Measurements from ENCODE around the gene SLIT1.

SLIT1 gene

GRCh38 chr10:97139651-97140048 lies 46.1 kb downstream of the SLIT1 start:
- Histone ChIP-seq H3K4me1 (ENCODE audit: insufficient read depth, low read length) (peaks cover 70% of the 10 kb centered on the region), H2AFZ (ENCODE audit: low read depth, low read length) (no peak overlapping the region), H3K36me3 (ENCODE audit: insufficient read depth, low read length) (peaks cover 8% of the 10 kb centered on the region), H3K9me3 (ENCODE audit: low read length) (no peaks in the 10 kb centered on the region), H3K27me3 (ENCODE audit: insufficient read depth, low read length) (no peaks in the 10 kb centered on the region), H3K4me3 (ENCODE audit: low read length) (no peak overlapping the region)

GRCh38 chr10:97138846-97139245 lies 46.9 kb downstream of the SLIT1 start:
- Histone ChIP-seq H3K4me3 (ENCODE audit: low read length) (no peak overlapping the region), H3K27me3 (ENCODE audit: insufficient read depth, low read length) (no peaks in the 10 kb centered on the region), H3K4me1 (ENCODE audit: insufficient read depth, low read length) (peaks cover 78% of the 10 kb centered on the region), H2AFZ (ENCODE audit: low read depth, low read length) (no peak overlapping the region), H3K9me3 (ENCODE audit: low read length) (no peaks in the 10 kb centered on the region), H3K36me3 (ENCODE audit: insufficient read depth, low read length) (peaks cover 6% of the 10 kb centered on the region)

DNA sequence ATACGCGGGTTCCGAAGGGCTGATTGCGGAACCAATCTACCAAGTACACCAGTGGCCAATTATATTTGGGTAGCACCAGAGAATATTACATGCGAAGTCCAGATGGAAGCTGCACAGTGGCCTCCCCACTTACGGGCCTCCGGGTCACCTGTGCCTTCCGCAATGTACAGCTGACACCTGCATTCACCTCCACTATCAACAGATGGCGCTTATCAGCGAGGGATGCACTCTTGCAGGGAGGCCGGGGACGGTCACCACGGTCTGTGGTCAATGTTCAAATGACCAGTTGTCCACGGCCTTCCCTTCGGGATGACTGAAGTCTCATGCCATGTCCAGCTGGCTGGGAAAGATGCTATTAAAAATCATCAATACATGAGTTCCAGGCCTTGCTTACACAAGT lies 47.6 kb downstream of the SLIT1 start:
- H3K36me3 ChIP-seq (ENCODE audit: insufficient read depth, low read length), result peaks cover 2% of the 10 kb centered on the region
- no peak overlapping the region for H3K4me3 ChIP-seq (ENCODE audit: low read length)
- H2AFZ ChIP-seq (ENCODE audit: low read depth, low read length), result no peak overlapping the region
- no peaks in the 10 kb centered on the region for H3K27me3 ChIP-seq (ENCODE audit: insufficient read depth, low read length)
- peaks cover 84% of the 10 kb centered on the region for H3K4me1 ChIP-seq (ENCODE audit: insufficient read depth, low read length)
- no peaks in the 10 kb centered on the region for H3K9me3 ChIP-seq (ENCODE audit: low read length)

DNA sequence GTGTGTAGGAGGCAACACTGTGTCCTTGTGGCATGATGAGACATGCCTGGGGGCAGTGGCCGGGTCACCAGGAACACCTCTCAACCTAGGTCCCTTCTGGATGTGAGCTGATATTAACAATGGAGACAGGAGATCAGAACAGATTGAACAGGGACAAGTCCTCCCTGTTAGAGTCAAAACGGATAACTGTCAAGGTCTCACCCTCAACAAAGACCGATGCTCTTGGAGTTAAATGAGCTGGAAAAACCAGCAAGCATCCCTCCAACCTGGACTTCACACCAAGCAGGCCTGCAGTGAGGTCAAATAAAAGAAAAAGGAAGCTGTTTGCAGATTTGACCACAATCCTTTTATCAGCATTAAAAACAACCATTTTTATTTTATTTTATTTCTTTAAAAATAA lies 49.0 kb downstream of the SLIT1 start:
- H3K27me3 ChIP-seq (ENCODE audit: insufficient read depth, low read length), result no peaks in the 10 kb centered on the region
- H3K4me1 ChIP-seq (ENCODE audit: insufficient read depth, low read length), result peaks cover 97% of the 10 kb centered on the region
- H2AFZ ChIP-seq (ENCODE audit: low read depth, low read length), result no peak overlapping the region

GRCh38 chr10:97135464-97135863 lies 50.3 kb downstream of the SLIT1 start:
- H3K27me3 ChIP-seq (ENCODE audit: insufficient read depth, low read length), result no peaks in the 10 kb centered on the region
- peaks cover 2% of the 10 kb centered on the region for H3K36me3 ChIP-seq (ENCODE audit: insufficient read depth, low read length)
- peaks cover 95% of the 10 kb centered on the region for H3K4me1 ChIP-seq (ENCODE audit: insufficient read depth, low read length)
- H2AFZ ChIP-seq (ENCODE audit: low read depth, low read length), result no peak overlapping the region
- H3K4me3 ChIP-seq (ENCODE audit: low read length), result no peak overlapping the region
- H3K9me3 ChIP-seq (ENCODE audit: low read length), result no peaks in the 10 kb centered on the region

More for the DNA sequence above, 49.0 kb downstream of the SLIT1 start:
- no peak overlapping the region for H3K4me3 ChIP-seq (ENCODE audit: low read length)
- H3K9me3 ChIP-seq (ENCODE audit: low read length), result no peaks in the 10 kb centered on the region
- peaks cover 2% of the 10 kb centered on the region for H3K36me3 ChIP-seq (ENCODE audit: insufficient read depth, low read length)

DNA sequence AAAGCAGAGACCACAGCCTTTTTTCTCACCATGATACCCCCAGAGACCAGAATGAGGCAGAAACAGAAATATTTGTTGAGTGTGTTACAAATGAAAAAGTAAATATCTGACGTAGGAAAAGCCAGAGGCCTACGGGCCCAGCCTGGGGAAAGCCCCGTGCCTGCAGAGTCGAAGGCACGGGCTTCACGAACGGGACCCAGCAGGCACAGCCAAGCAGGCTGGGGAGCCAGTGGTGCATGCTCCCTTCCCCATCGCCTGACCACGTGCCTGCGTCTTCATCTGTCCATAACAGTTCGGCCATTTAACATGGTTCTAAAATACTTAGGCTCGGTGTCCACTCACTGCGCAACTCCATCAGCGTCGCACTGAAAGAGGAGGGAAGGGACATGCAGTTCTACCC lies 50.8 kb downstream of the SLIT1 start:
- Histone ChIP-seq H3K36me3 (ENCODE audit: insufficient read depth, low read length) (peaks cover 2% of the 10 kb centered on the region), H3K27me3 (ENCODE audit: insufficient read depth, low read length) (no peaks in the 10 kb centered on the region), H2AFZ (ENCODE audit: low read depth, low read length) (no peak overlapping the region), H3K9me3 (ENCODE audit: low read length) (no peaks in the 10 kb centered on the region), H3K4me3 (ENCODE audit: low read length) (no peak overlapping the region), H3K4me1 (ENCODE audit: insufficient read depth, low read length) (peaks cover 90% of the 10 kb centered on the region)

GRCh38 chr10:97134110-97134509 lies 51.6 kb downstream of the SLIT1 start:
- peaks cover 88% of the 10 kb centered on the region for H3K4me1 ChIP-seq (ENCODE audit: insufficient read depth, low read length)
- no peak overlapping the region for H2AFZ ChIP-seq (ENCODE audit: low read depth, low read length)
- H3K27me3 ChIP-seq (ENCODE audit: insufficient read depth, low read length), result no peaks in the 10 kb centered on the region
- H3K36me3 ChIP-seq (ENCODE audit: insufficient read depth, low read length), result peaks cover 2% of the 10 kb centered on the region
- H3K4me3 ChIP-seq (ENCODE audit: low read length), result no peak overlapping the region
- H3K9me3 ChIP-seq (ENCODE audit: low read length), result no peaks in the 10 kb centered on the region

DNA sequence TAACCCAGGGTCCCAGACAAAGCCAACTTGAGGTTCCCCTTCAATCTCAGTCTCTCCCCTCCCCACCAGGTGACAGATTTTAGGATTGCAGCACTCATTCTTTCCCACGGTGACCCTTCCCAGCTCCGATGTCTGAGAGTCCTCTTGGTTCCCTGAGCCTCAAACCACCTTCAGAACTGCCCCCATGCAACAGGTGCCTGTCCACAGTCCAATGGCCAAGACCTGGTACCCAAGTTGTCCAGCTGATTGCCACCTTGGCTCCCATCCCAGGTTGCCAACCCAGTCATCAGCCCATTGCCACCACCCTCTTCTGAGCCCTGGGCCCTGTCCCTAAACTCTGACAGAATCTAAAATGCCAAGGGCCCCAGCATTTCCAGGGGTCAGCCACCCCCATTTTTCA lies 53.5 kb downstream of the SLIT1 start:
- no peak overlapping the region for H2AFZ ChIP-seq (ENCODE audit: low read depth, low read length)
- H3K27me3 ChIP-seq (ENCODE audit: insufficient read depth, low read length), result no peaks in the 10 kb centered on the region
- no peaks in the 10 kb centered on the region for H3K9me3 ChIP-seq (ENCODE audit: low read length)
- peaks cover 4% of the 10 kb centered on the region for H3K36me3 ChIP-seq (ENCODE audit: insufficient read depth, low read length)
- peaks cover 90% of the 10 kb centered on the region for H3K4me1 ChIP-seq (ENCODE audit: insufficient read depth, low read length)
- no peak overlapping the region for H3K4me3 ChIP-seq (ENCODE audit: low read length)

DNA sequence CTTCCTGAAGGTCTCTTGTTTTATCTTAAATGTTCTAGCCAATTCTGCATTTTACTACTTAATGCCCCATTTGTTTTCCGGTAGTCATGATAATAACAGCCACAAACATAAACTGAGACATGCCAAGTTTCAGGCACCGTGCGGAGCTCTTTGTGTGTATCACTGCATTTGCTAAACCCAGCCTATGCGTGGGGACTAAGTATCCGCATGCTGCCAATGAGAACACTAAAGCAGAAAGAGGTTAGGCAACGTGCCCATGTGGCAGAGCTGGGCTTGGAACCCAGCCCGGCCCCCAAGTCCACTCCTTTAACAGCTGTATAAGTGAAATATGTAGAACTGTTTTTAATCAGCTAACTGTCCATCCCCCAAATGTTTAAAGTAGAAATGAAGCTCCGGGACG lies 54.1 kb downstream of the SLIT1 start:
- no peak overlapping the region for H3K4me3 ChIP-seq (ENCODE audit: low read length)
- H3K4me1 ChIP-seq (ENCODE audit: insufficient read depth, low read length), result peaks cover 83% of the 10 kb centered on the region
- no peaks in the 10 kb centered on the region for H3K9me3 ChIP-seq (ENCODE audit: low read length)
- peaks cover 5% of the 10 kb centered on the region for H3K36me3 ChIP-seq (ENCODE audit: insufficient read depth, low read length)
- no peaks in the 10 kb centered on the region for H3K27me3 ChIP-seq (ENCODE audit: insufficient read depth, low read length)
- no peak overlapping the region for H2AFZ ChIP-seq (ENCODE audit: low read depth, low read length)

GRCh38 chr10:97131181-97131628 lies 54.6 kb downstream of the SLIT1 start:
- Histone ChIP-seq H2AFZ (ENCODE audit: low read depth, low read length) (no peak overlapping the region), H3K36me3 (ENCODE audit: insufficient read depth, low read length) (peaks cover 5% of the 10 kb centered on the region), H3K4me1 (ENCODE audit: insufficient read depth, low read length) (peaks cover 79% of the 10 kb centered on the region), H3K4me3 (ENCODE audit: low read length) (no peak overlapping the region), H3K9me3 (ENCODE audit: low read length) (no peaks in the 10 kb centered on the region), H3K27me3 (ENCODE audit: insufficient read depth, low read length) (no peaks in the 10 kb centered on the region)

DNA sequence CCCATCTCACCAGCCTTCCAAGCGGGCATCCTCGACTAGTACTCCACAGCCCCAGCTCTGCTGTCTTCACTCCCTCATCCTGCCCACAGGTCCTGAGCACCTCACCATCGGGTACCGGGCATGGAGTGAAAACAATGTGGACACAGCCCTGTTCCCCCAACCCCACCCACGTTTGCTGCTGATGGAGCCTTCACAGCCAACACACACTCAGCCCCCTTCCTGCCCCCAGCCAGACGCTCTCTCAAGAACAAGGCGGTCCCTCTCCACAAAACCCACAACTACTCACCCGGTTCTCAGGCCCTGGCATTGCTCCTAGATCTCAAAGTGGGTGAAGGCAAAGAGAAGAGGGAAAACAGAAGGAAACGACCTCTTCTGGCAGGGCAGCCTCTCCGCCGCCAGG lies 56.1 kb downstream of the SLIT1 start:
- no peaks in the 10 kb centered on the region for H3K27me3 ChIP-seq (ENCODE audit: insufficient read depth, low read length)
- H3K4me1 ChIP-seq (ENCODE audit: insufficient read depth, low read length), result peaks cover 64% of the 10 kb centered on the region
- no peaks in the 10 kb centered on the region for H3K9me3 ChIP-seq (ENCODE audit: low read length)
- H3K4me3 ChIP-seq (ENCODE audit: low read length), result no peak overlapping the region
- peaks cover 3% of the 10 kb centered on the region for H3K36me3 ChIP-seq (ENCODE audit: insufficient read depth, low read length)
- H2AFZ ChIP-seq (ENCODE audit: low read depth, low read length), result no peak overlapping the region

GRCh38 chr10:97128516-97129154 lies 57.1 kb downstream of the SLIT1 start:
- no peaks in the 10 kb centered on the region for H3K27me3 ChIP-seq (ENCODE audit: insufficient read depth, low read length)
- no peak overlapping the region for H3K4me3 ChIP-seq (ENCODE audit: low read length)
- no peak overlapping the region for H2AFZ ChIP-seq (ENCODE audit: low read depth, low read length)
- H3K9me3 ChIP-seq (ENCODE audit: low read length), result no peaks in the 10 kb centered on the region
- H3K36me3 ChIP-seq (ENCODE audit: insufficient read depth, low read length), result peaks cover 3% of the 10 kb centered on the region
- H3K4me1 ChIP-seq (ENCODE audit: insufficient read depth, low read length), result peaks cover 64% of the 10 kb centered on the region

DNA sequence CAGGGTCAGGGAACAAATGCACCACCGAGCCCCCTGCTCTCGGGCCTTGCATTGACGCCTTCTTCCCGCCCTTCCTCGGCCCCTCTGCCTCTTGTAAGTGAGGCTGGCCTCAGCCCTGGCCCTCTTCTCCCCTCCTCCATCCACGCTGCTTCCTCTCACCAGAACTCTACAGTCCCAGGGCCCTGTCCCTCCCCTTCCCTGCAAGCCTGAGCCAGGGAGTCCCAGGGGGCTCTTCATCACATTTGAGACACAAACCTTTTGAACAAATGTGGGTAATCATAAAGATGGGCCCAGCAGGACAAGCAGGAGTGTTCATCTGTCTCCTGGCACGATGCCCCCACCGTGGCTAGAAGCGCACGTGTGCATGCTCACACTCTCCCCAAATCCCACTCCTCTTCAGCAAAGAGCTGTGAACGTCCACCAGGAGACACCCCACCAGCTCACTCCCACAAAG lies 57.7 kb downstream of the SLIT1 start:
- H3K27me3 ChIP-seq (ENCODE audit: insufficient read depth, low read length), result no peaks in the 10 kb centered on the region
- H3K9me3 ChIP-seq (ENCODE audit: low read length), result no peaks in the 10 kb centered on the region
- H2AFZ ChIP-seq (ENCODE audit: low read depth, low read length), result no peak overlapping the region
- H3K4me1 ChIP-seq (ENCODE audit: insufficient read depth, low read length), result peaks cover 59% of the 10 kb centered on the region
- no peak overlapping the region for H3K4me3 ChIP-seq (ENCODE audit: low read length)
- peaks cover 3% of the 10 kb centered on the region for H3K36me3 ChIP-seq (ENCODE audit: insufficient read depth, low read length)

DNA sequence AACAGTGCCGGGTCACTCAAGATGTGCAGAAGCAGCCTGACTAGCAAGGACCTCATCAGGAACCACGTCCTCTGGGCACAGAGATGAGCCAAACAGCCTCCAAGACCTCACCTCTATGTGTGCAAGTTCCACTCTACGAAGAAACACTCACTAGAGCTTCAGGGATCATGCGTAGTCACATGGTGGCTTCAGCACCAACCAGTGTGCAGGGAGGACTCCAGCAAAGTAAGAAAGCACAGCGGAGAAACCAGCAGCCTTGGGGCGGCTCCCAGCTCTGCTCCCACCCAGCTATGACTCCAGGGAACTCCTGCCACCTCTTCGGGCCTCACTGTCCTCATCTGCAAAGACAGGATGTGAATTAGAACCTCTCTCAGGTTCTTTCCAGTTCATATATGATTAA lies 58.2 kb downstream of the SLIT1 start:
- Histone ChIP-seq H3K36me3 (ENCODE audit: insufficient read depth, low read length) (peaks cover 3% of the 10 kb centered on the region), H3K4me3 (ENCODE audit: low read length) (no peak overlapping the region), H3K27me3 (ENCODE audit: insufficient read depth, low read length) (no peaks in the 10 kb centered on the region), H2AFZ (ENCODE audit: low read depth, low read length) (no peak overlapping the region), H3K9me3 (ENCODE audit: low read length) (no peaks in the 10 kb centered on the region), H3K4me1 (ENCODE audit: insufficient read depth, low read length) (peaks cover 54% of the 10 kb centered on the region)

All from neuron (in vitro differentiated cells).